HG03521 (cell line): Measurements from ENCODE around the gene SMAD3.

ENCODE experiments used
- ATAC-seq: cut with Tn5 transposase; IDR thresholded peaks from one replicate; pipeline ENCODE4 v1.9.1; 2021; ENCODE audit warnings: mild to moderate bottlenecking, moderate library complexity; ENCODE audit not compliant: unreplicated experiment

The SMAD3 gene

GRCh38 chr15:67176195-67176971 lies 111.0 kb downstream of the SMAD3 start:
- no peak for ATAC-seq

- ATAC-seq, result no peak
Observed at GRCh38 chr15:67177752-67178151, 112.3 kb downstream of the SMAD3 start.

- no peak for ATAC-seq
Observed at GRCh38 chr15:67178569-67179210, 113.3 kb downstream of the SMAD3 start.

GRCh38 chr15:67179411-67179995 lies 114.1 kb downstream of the SMAD3 start:
- no peak for ATAC-seq

- ATAC-seq, result no peak
Observed at GRCh38 chr15:67180035-67180434, 114.6 kb downstream of the SMAD3 start.

- ATAC-seq, result no peak
Observed at GRCh38 chr15:67180514-67181191, 115.3 kb downstream of the SMAD3 start.

GRCh38 chr15:67181221-67181639 lies 115.8 kb downstream of the SMAD3 start:
- no peak for ATAC-seq

- no peak for ATAC-seq
Observed at GRCh38 chr15:67183443-67184169, 118.2 kb downstream of the SMAD3 start.

- no peak for ATAC-seq
Observed at GRCh38 chr15:67184208-67184925, 119.0 kb downstream of the SMAD3 start.

- no peak for ATAC-seq
Observed at GRCh38 chr15:67185051-67185450, 119.6 kb downstream of the SMAD3 start.

GRCh38 chr15:67185621-67186225 lies 120.3 kb downstream of the SMAD3 start:
- no peak for ATAC-seq

- ATAC-seq, result no peak
Observed at GRCh38 chr15:67186226-67186649, 120.8 kb downstream of the SMAD3 start.

- no peak for ATAC-seq
Observed at GRCh38 chr15:67186688-67187087, 121.3 kb downstream of the SMAD3 start.

- ATAC-seq, result no peak
Observed at GRCh38 chr15:67187351-67187854, 122.0 kb downstream of the SMAD3 start.

- ATAC-seq, result no peak
Observed at GRCh38 chr15:67188551-67189218, 123.3 kb downstream of the SMAD3 start.

GRCh38 chr15:67189326-67190051 lies 124.1 kb downstream of the SMAD3 start:
- ATAC-seq, result no peak

GRCh38 chr15:67190326-67190725 lies 124.9 kb downstream of the SMAD3 start:
- ATAC-seq, result no peak

GRCh38 chr15:67190813-67191212 lies 125.4 kb downstream of the SMAD3 start:
- ATAC-seq, result no peak
